ENCODE measurements around the gene DUOX1.
A peak's percentile ranks its signal among the peaks of the same experiment; 100 is the strongest.

The DUOX1 gene

GRCh38 chr15:45198337-45199135, 68.7 kb downstream of the DUOX1 start:
- peak; percentile 86 to 90 for DNase-seq

GRCh38 chr15:45199136-45199810, 69.5 kb downstream of the DUOX1 start:
- DNase-seq: peak; percentile 22 to 27

GRCh38 chr15:45200001-45200798, 70.4 kb downstream of the DUOX1 start:
- peak; percentile 89 to 95 for DNase-seq

GRCh38 chr15:45200799-45201556, 71.2 kb downstream of the DUOX1 start:
- peak; percentile 69 to 78 for DNase-seq

GRCh38 chr15:45201557-45201859, 71.7 kb downstream of the DUOX1 start:
- no peak for DNase-seq

GRCh38 chr15:45201869-45202268, 72.1 kb downstream of the DUOX1 start:
- no peak for DNase-seq

GRCh38 chr15:45203182-45203581, 73.4 kb downstream of the DUOX1 start:
- no peak for DNase-seq

GRCh38 chr15:45205192-45205591, 75.4 kb downstream of the DUOX1 start:
- DNase-seq: peak; percentile 34 to 52

GRCh38 chr15:45212493-45212892, 82.7 kb downstream of the DUOX1 start:
- DNase-seq: no peak

All from SHP77 (cell line).